Measurements from ENCODE around the gene FAF1. TPM values are rescaled to one million over a fixed set of nuclear protein-coding genes. Genes with fewer than 3 reads are reported as not detected.
A peak's percentile ranks its signal among the peaks of the same experiment; 100 is the strongest.

Gene FAF1
- total RNA-seq, 1 experiment from 2014 or later, result 109 TPM

DNA sequence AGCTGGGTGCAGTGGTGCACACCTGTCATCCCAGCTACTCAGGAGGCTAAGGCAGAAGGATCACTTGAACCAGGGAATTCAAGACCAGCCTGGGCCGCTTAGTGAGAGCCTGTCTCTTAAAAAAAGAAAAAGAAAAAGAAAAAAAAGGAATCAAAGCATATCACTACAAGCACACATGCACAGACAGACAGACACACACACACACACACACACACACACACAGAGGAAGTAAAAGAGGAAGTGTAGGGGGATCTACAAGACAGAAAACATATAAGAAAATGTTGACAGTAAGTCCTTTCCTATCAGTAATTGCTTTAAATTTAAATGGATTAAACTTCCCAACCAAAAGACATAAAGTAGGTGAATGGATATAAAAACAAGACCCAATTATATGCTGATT, 180.3 kb downstream of the FAF1 start:
- no peaks in the 10 kb centered on the region for H3K4me1 ChIP-seq (ENCODE audit: insufficient read depth, low read length, poor library complexity, severe bottlenecking)
- intact Hi-C loops (cut with micrococcal nuclease; ENCODE audit: unreplicated experiment), result loop anchor here (5.0 kb wide), 1 partner anchor 92 kb away; no protein-coding TSS in a partner anchor
- no peak overlapping the region for H3K27ac ChIP-seq (ENCODE audit: low read depth, low read length, poor library complexity, severe bottlenecking)
- no peaks in the 10 kb centered on the region for H3K9me3 ChIP-seq (ENCODE audit: low read depth, low read length, poor library complexity, severe bottlenecking)
- ChIA-PET POLR2A (ENCODE audit: low non-redundant PET) (interaction anchor here (0.6 kb wide), 1 partner anchor 362 kb away, joined by 3 read pairs; no protein-coding TSS in a partner anchor), CTCF (no interaction called here)
- H3K4me3 ChIP-seq (ENCODE audit: low read depth, low read length, poor library complexity, severe bottlenecking), result no peak overlapping the region
- no peaks in the 10 kb centered on the region for H3K36me3 ChIP-seq (ENCODE audit: insufficient read depth, low read length, poor library complexity, severe bottlenecking)
- TF ChIP-seq CTCF (conservative IDR thresholded peaks at IDR 0.05; ENCODE audit: low read depth, low read length), result no peak
- no peak for TF ChIP-seq EZH2 (IDR thresholded peaks at IDR 0.05; ENCODE audit: borderline replicate concordance, low read depth, low read length, poor library complexity, severe bottlenecking)
- no TSS peak for BruUV-seq (replicated peaks)
- DNase-seq (ENCODE audit: low spot score), result no peak
- no peaks in the 10 kb centered on the region for H3K27me3 ChIP-seq (replicated peaks; ENCODE audit: insufficient read depth, low read depth, low read length, poor library complexity)

- intact Hi-C loops (cut with micrococcal nuclease; ENCODE audit: unreplicated experiment), result loop anchor here (2.0 to 5.0 kb wide), 2 partner anchors 97 to 417 kb away; no protein-coding TSS in a partner anchor
- BruUV-seq (replicated peaks), result no TSS peak
- POLR2A ChIA-PET (ENCODE audit: low non-redundant PET), result no interaction called here
Measured at GRCh38 chr1:50775740-50776139, 184.3 kb downstream of the FAF1 start.

DNA sequence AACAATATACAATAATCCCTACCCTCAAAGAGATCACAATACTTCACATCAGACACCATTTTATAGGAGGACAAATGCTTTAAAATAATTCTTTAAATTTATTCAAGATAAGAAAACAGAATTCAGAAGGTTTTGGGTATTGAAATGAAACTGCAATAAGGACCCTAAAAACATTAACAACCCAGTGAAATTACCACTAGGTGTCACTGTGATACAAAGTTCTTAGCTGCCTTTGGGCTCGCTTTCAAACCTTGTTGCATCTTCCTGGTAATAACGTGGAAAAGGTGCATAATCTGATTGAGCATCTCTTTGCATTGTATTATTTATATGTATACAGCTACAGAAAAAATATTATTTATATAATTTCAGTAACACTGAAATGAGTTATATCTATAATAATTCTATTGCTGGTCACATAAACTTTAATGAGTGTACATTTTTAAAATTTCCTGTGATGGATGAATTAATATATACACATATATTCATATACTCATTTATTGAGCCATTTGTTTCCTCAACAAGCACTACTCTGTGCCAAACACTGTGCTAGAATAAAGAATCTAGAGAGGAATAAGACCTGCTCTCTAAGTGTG, 185.2 kb downstream of the FAF1 start:
- DNase-seq (ENCODE audit: low spot score), result peak; percentile 74
- no peaks in the 10 kb centered on the region for H3K36me3 ChIP-seq (ENCODE audit: insufficient read depth, low read length, poor library complexity, severe bottlenecking)
- H3K27ac ChIP-seq (ENCODE audit: low read depth, low read length, poor library complexity, severe bottlenecking), result no peak overlapping the region
- peak; percentile 79 for TF ChIP-seq CTCF (conservative IDR thresholded peaks at IDR 0.05; ENCODE audit: low read depth, low read length)
- TF ChIP-seq EZH2 (IDR thresholded peaks at IDR 0.05; ENCODE audit: borderline replicate concordance, low read depth, low read length, poor library complexity, severe bottlenecking), result no peak
- no peak overlapping the region for H3K4me3 ChIP-seq (ENCODE audit: low read depth, low read length, poor library complexity, severe bottlenecking)
- intact Hi-C loops (cut with micrococcal nuclease; ENCODE audit: unreplicated experiment), result loop anchor here (2.0 to 5.0 kb wide), 2 partner anchors 97 to 418 kb away; no protein-coding TSS in a partner anchor
- no peaks in the 10 kb centered on the region for H3K9me3 ChIP-seq (ENCODE audit: low read depth, low read length, poor library complexity, severe bottlenecking)
- ChIA-PET CTCF (interaction anchor here (0.6 to 1.6 kb wide), 4 partner anchors 18 to 489 kb away, joined by 3 to 5 read pairs (median 4); no protein-coding TSS in a partner anchor), POLR2A (ENCODE audit: low non-redundant PET) (no interaction called here)
- H3K4me1 ChIP-seq (ENCODE audit: insufficient read depth, low read length, poor library complexity, severe bottlenecking), result no peaks in the 10 kb centered on the region
- no TSS peak for BruUV-seq (replicated peaks)
- no peaks in the 10 kb centered on the region for H3K27me3 ChIP-seq (replicated peaks; ENCODE audit: insufficient read depth, low read depth, low read length, poor library complexity)

More at GRCh38 chr1:50775740-50776139, 184.3 kb downstream of the FAF1 start:
- no peaks in the 10 kb centered on the region for H3K4me1 ChIP-seq (ENCODE audit: insufficient read depth, low read length, poor library complexity, severe bottlenecking)
- H3K27ac ChIP-seq (ENCODE audit: low read depth, low read length, poor library complexity, severe bottlenecking), result no peak overlapping the region
- H3K9me3 ChIP-seq (ENCODE audit: low read depth, low read length, poor library complexity, severe bottlenecking), result no peaks in the 10 kb centered on the region
- H3K27me3 ChIP-seq (replicated peaks; ENCODE audit: insufficient read depth, low read depth, low read length, poor library complexity), result no peaks in the 10 kb centered on the region
- H3K36me3 ChIP-seq (ENCODE audit: insufficient read depth, low read length, poor library complexity, severe bottlenecking), result no peaks in the 10 kb centered on the region
- TF ChIP-seq EZH2 (IDR thresholded peaks at IDR 0.05; ENCODE audit: borderline replicate concordance, low read depth, low read length, poor library complexity, severe bottlenecking), result no peak
- TF ChIP-seq CTCF (conservative IDR thresholded peaks at IDR 0.05; ENCODE audit: low read depth, low read length), result no peak
- CTCF ChIA-PET, result interaction anchor here (0.7 to 1.6 kb wide), 2 partner anchors 43 to 416 kb away, joined by 4 read pairs; no protein-coding TSS in a partner anchor
- no peak overlapping the region for H3K4me3 ChIP-seq (ENCODE audit: low read depth, low read length, poor library complexity, severe bottlenecking)
- no peak for DNase-seq (ENCODE audit: low spot score)
